Amygdala (tissue), 56 donors: ENCODE results near the gene RCE1.

Experiments used
- DNase-seq, 56 donors: peaks; one replicate each; lab custom pipeline; 2025; lab: John Stamatoyannopoulos, UW

Gene RCE1

GRCh38 chr11:66855574-66856495 is 12.6 kb downstream of the RCE1 start:
- peak in 54 of 56 donors; percentile 58 to 97 (median 87) for DNase-seq

DNA sequence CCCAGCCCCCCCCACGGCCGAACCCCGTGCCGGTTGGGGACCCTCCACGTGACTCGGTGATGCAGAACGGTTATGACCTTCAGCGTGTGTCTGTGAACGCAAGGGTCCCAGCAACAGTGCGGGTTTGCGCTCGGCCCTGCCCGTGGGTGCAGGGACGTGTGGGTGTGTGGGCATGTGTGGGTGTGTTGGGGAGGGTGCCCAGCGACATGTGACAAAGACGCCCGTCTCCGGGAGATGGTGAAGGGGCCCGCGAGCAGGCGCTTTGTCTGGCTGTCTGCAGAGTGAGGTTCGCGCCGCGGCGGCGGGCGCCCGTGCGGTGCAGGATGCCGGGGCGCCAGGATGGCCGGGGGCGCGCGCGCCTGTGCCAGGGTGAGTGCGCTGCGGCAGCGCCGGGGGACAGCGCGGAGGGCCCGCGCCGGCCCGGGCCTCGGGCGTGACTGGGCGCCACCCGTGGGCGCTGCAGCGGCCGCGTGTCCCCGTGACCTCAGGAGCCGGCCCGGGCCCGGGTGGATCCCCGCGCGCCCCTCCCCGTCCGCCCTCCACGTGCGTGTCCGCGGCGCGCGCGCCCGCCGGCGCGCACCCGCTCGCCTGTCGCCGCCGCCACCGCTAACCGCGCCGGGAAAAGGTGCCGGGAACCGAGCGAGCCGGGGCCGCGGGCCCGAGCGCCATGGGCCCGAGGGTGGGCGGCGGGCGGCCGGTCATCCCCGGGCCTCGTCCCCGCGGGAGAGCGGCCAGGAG is 13.4 kb downstream of the RCE1 start, which contains the start of gene LRFN4:
Gene LRFN4, plus strand, starts transcription at position 569 of the 738 bp plus-strand sequence. CDS start 681 bp downstream, outside the sequence.
- DNase-seq = peak in 37 of 56 donors; percentile 34 to 97 (median 73)

DNA sequence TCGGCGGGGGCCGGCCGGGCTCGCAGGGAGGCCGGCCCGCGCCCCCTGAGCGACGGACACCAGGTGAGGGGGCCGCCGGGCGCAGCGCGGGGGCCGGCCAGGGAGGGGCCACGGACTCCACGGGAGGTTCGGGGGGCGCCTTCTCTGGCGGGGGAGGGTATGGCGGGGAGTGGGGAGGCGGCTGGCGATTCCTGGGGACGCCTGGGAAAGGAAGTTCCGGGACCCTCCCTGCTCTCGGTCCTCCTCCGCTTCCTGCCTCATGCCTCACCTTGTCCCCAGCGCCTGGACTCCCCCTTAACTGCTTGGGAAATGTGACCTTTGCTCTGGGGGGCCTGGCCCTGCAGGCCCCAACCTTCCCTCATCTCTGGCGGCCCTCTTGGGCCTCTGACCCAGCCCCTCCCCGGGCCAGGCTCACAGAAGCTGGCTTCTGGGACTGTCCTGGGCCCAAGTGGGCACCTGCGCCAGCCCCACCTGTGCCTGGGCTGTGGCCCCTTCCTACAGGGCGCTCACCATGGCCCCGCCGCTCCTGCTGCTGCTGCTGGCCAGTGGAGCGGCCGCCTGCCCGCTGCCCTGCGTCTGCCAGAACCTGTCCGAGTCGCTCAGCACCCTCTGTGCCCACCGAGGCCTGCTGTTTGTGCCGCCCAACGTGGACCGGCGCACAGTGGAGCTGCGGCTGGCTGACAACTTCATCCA is 14.1 kb downstream of the RCE1 start:
- DNase-seq = peak in 1 of 56 donors; percentile 7

DNA sequence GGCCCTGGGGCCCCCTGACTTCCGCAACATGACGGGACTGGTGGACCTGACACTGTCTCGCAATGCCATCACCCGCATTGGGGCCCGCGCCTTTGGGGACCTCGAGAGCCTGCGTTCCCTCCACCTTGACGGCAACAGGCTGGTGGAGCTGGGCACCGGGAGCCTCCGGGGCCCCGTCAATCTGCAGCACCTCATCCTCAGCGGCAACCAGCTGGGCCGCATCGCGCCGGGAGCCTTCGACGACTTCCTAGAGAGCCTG is 14.6 kb downstream of the RCE1 start:
- DNase-seq = no peak

- no peak for DNase-seq
Measured at GRCh38 chr11:66858186-66858938, 15.1 kb downstream of the RCE1 start.

DNA sequence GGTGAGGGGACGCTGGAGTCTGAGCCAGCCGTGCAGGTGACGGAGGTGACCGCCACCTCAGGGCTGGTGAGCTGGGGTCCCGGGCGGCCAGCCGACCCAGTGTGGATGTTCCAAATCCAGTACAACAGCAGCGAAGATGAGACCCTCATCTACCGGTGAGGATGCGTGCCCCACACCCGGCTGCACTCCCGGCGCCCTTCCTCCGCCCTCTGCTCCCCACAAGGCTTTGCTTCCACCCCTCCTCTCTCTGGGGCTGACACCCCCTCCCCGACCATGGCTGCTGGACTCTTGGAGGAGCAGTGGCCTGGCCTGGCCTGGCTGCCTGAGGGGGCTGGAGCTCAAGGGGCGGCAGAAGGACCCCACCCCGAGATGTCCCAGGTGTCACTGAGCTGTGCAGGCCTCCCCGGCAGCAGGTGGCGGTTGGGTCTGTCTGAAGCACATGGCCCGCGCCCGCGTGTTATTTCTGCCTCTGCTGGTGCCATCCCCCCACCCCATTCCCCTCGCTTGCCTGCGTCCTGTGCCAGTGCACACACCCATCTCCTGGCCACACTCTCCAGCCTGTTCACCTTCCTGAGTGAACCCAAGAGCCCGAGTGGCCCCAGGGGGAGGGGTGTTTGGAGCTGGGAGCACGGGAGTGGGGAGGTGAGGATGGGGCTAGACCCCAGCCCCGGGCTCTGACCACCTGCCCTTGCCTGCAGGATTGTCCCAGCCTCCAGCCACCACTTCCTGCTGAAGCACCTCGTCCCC is 15.9 kb downstream of the RCE1 start:
- no peak for DNase-seq

- DNase-seq = no peak
Measured at GRCh38 chr11:66859686-66860448, 16.6 kb downstream of the RCE1 start.

DNA sequence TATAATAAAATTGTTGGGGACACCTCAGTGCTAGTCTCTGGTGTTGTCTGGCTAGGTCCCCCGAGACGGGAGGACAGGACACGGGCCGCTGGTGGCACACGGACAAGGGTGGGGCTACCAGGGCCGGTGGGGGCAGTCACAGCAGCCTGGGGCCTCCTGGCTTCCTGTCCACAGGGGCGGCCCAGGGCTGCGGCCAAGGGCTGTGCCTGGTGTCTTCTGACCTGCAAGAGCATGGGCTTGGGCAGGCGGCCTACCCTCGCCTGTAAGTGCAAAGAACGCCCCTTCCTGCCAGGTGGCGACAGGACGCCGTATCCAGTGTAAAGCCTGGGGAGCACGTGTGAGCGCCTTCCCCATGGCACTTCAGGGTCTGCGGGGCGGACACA is 17.2 kb downstream of the RCE1 start:
- no peak for DNase-seq

DNA sequence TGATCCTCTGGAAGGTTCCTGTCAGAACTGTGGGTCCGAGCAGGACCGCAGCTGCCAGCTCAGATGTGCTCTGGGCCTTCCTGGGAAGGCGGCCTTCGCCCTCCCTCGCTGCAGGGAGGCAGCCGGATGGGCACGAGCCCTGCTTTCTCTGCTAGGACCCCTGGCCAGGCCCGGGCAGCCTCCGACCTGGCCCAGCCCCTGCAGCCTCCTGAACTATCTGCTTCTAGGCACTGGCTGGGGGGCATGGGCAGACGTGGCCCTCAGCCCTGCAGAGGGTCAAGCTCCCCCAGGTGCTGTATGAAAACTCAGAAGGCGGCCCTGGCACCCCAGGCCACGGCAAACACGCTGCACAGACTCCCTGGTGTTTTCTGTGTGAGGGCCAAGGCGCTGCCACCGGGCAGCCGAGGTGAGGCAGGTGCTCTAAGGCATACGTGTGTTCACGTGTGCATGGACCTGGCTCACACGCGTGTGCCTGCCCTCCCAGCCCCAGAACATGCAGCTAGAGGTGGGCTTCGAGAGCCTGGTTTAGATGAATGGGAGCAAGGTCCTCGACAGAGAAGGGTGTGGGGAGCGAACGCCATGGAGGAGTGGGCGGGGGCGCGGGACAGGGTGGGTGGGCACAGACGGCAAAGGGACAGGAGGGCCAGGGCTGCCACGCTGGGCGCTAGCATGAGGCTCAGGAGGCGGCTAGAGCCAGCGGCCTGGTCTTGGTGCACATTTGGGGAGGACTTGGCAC is 18.0 kb downstream of the RCE1 start:
- no peak for DNase-seq

GRCh38 chr11:66861774-66862558 is 18.7 kb downstream of the RCE1 start:
- no peak for DNase-seq

DNA sequence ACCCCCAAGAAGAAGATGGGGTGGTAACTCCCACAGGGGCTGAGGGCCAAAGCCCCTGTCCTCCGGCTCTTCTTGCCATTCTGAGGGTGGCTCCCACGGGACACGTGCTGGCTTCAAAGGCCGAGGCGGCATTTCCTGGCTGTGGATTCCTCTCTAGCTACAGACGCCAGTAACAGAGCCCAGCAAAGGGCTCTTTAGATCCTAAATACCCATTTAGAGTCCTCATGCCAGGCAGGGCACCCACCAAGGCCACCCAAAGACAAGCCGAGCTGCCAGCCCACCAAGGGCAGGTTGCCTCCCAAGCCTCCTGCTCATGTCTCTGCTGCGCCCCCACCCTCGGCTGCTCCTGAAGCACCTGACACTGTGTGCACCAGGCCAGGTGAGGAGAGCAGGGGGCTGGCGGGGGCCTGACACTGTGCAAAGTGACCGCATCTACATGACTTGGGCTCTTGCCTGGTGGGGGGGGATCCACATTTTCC is 19.4 kb downstream of the RCE1 start:
- DNase-seq = no peak

GRCh38 chr11:66863428-66864125 is 20.3 kb downstream of the RCE1 start:
- no peak for DNase-seq

DNA sequence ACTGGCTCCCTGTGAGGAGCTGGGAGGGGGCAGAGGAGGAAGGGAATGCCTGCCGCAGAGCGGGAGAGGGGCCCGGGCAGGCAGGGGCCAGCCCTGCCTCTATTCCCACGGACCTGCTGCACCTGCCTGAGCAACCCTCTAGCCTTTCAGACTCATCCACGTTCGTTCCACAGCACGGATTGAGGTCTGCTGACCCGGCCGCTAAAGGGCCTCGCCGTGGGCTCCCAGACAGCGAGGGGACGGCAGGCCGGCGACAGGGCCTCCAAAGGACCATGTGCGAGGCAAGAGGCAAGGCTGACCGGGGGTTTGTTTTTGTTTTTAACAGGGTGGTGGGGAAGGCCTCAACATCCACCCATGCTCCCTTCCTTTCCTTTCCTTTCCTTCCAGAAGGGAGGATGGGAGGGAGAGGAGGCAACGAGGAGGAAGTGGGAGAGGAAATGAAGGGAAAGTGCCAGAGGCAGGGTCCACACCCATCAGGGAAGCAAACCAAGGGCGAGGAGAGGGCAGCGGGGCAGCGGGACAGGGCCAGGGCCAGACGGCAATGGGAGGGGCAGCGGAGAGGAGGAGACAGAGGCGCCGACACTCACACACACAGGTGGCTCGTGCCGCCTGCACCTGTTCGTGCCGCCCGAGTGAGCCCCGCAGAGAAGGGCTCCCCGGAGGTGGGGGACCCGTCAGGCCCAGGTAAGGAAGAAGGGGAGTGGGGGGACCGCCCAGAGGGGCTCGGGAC is 21.1 kb downstream of the RCE1 start:
- no peak for DNase-seq

GRCh38 chr11:66864924-66865697 is 21.9 kb downstream of the RCE1 start:
- no peak for DNase-seq

DNA sequence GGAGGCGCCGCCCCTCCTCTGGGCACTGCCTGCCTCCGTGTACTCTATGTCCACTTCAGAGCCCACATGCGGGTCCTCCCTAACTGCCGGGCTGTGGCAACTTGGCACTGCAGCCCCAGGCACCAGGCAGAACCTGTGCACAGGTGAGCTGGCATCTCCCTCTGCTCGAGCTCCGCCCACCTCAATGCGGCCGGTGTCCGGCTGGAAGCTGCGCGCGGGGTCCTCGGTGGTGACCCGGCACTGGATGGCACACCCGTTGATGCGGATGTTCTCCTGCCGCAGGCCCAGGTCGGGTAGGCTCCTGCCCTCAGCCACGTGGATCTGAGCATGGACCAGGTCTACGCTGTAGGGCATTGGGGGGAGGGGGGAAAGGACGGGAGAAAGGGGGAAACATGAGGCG is 22.8 kb downstream of the RCE1 start:
- DNase-seq = no peak
